GM18868 (cell line): ENCODE data around the gene PPP2R2B.

Experiments
- ATAC-seq: cut with Tn5 transposase; IDR thresholded peaks from one replicate; pipeline ENCODE4 v1.9.1; 2021; ENCODE audit warnings: mild to moderate bottlenecking, moderate library complexity; ENCODE audit not compliant: unreplicated experiment

The PPP2R2B gene

DNA sequence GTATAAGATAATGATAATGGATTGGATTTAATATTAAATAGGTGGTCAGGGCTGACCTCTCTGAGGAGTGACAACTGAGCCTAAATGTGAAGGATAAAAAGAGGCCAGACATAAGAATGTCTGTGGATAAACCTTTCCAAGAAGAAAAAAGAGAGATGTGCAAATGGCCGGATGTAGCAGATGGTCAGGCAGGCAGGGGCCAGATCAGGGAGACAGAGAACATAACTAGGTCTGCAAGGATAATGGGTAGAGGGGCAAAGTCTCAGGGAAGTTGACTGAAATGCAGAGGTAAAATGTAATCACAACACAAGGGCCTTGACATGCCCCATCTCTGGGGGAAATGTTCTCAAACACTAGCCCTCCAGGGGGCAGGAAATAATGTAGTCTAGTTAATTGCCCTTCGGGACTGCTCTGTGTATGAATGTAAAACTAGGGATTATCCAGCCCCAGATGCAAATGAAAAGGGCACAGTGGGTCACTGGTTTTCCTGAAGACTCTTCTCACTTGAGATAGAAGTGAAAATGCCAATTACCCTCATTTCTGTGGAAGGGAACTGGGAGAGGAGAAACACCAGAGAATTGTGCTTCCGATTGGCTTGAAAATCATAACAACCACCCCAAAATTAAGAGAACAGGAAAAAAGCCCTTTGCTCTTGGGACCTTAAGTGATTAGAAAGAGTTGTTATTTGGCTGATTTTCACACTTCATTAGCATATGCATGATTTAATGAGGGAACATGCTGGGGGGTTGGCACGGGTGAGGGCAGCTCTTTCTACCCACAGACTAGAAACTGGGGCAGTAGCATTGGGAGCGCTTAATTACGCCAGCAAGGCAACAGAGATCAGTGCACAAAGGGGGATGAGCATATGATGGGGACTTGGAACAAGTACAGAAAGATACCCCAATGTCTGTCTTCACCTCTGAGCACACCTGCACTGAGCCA, 88.6 kb downstream of the PPP2R2B start:
- no peak for ATAC-seq

DNA sequence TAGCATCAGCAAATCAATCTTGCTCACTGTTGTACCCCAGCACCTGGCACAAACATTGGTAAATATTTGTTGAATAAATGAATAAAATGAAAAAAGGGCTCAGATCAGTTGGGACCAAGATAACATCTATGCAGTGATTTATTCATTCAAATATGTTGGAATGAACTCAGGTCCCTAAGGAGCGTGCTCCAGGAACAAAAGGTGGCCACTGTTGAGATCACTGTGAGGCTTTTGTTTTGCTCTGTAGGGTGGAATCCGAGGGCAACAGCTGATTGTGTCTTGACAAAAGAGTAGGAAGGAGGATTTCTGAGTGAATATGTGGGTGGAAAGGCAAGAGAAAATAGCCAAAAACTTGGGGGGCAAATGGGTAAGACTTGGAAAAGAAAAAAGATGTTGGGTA, 89.7 kb downstream of the PPP2R2B start:
- no peak for ATAC-seq

DNA sequence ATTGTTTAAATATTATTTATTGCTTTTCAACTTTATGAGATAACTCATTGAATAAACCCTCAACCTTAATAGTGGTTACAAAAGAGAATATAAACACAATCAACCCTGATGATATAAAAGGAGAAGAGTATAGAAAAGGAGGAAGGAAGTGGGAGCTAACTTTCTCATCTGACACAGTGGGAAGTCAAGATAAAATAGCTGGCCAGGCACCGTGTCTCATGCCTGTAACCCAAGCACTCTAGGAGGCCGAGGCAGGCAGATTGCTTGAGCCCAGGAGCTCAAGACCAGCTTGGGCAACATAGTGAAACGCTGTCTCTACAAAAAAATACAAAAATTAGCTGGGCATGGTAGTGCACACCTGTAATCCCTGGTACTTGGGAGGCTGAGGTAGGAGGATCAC, 93.5 kb downstream of the PPP2R2B start:
- no peak for ATAC-seq

DNA sequence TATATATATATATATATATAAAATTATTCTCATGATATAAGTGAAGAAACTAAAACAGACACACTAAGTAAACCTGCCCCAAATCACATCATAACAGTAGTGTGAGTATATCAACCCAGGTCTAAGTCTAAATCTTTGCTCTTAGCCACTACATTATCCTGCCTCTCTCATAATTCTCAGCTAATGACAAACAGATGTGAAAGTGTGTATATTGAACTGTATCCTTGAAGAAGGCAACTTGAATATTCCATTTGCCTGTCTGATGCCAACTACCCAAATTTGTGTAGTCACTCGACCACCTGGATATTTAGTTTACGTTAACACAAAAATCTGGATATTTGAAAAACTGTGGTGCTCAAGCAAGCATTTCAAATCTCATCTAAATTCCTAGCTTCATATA, 97.4 kb downstream of the PPP2R2B start:
- no peak for ATAC-seq

DNA sequence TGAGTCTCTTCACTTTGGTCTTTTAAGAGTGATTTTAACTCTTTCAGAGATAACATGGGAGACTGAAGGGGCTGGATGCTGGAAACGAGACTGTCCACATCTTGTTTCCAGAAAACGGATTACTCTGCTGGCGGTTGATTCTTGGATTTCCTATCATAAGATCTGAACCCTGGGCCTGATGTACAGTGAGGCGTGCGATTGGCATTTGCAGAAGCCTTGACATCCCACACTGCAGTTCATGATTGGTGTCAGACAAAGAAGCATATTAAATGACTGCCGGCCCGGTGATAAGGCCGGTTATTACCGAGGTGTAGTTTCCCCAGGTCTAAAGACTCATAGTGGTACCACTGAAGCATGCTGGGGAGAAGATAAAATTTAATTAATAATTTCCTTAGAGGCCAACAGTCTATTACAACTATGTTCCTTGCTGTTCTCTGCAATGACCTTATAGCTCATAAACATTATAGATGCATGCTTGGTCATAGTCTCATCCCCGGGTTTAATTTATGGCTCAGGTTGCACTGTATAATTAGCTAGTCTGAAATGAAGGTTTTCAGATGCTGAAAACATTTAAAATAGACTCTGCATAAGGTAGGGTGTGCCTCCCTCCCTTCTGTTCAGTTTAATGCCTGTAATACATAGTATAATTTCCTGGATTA, 99.2 kb downstream of the PPP2R2B start:
- ATAC-seq = no peak

DNA sequence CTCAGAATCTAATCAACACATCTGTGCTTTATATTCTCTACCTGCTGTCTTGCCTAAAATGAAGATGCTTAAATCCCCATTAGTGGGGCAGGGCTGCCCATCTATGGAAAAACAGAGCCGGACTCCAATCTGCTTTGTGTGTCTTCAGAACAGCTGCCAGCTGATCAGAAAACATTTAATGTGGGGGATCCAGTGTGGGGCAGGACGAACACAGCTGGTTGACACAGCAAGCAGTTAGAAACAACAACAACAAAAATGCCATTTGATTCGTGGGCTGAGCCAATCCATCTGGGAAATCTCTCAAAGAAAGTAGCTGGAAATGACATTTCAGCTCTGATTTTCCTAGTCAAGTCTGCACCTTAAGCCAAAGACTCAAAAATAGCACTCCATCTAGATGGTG, 99.8 kb downstream of the PPP2R2B start:
- ATAC-seq = no peak

DNA sequence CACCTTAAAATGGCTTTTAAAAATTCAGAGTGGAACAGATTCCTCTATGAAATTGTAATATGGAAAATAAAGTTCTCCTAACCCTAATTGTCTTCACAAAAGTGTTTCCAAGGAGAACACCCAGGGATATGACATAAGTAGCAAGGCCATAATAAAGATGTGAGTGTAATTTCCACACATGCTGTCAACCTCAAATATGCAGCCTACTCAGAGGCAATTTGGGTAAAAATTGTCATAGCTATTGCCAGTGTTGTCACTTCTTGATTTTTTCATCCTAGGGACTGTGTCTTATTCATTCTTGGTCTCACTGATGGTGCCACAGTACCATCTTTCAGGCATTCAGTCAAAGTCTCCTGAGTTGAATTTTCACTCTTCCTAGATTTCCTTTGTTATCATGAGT, 100.3 kb downstream of the PPP2R2B start:
- ATAC-seq = no peak

DNA sequence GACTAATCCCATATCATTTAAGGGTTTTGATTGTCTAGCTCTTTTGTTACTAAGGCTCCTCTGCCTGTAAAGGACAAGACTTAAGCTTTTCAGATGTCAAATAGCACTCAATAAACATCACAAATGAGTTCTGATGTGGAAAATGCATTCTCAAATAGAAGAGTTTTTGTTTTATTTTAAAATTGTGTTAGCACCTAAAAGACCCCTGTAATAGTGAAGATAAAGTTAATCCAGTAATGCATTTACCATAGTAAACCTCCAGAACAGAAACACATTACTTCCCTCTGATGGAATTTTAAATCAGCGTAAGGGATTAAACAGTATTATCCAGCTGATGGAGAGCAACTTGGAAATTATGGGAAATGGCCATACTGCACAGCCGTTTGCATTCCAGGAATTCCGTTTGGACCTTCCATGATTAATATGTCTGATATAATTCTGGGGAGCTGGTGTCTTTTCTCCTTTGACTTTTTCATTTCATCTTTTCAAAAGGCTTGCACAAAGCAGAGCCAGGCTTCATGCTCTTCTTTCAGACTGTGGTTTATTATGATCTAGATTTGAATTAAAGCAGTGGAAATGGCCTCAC, 105.6 kb downstream of the PPP2R2B start:
- ATAC-seq = no peak

DNA sequence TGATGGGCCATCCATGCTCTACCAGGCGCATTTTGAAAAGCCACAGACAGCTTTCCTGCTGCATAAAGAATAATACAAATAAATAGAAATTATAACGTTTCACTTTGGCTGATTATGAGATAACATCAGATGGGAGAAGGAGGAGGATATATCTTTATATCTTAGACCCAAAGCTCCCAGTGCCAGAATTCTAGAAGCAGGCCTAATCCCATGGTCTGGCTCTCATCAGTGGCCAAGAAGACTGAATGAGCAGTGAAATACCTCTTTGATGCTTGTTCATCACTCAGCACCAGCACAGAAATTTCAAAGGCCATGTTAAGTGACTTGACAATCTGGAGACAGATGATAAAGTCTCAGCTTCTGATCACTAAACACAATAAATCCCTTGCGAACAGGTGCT, 107.6 kb downstream of the PPP2R2B start:
- ATAC-seq = no peak

DNA sequence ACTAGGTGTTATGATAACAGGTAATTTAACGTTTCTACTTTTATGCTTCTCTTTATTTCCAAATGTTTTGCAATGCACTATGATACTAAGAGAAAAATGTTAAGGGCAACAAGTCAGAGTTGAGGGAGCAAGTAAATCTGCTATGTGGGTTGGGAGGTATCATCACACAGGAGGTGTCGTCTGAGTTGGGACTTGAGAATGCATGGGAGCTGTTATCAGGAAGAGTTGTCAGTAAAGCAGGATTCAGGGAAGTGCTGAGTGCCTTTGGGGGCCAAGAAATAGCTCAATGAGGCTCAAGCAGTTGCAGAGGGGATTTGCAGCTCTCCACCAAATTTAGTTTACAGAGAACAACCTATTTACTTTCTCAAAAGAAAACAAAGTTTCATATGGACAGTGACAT, 108.0 kb downstream of the PPP2R2B start:
- ATAC-seq = no peak

DNA sequence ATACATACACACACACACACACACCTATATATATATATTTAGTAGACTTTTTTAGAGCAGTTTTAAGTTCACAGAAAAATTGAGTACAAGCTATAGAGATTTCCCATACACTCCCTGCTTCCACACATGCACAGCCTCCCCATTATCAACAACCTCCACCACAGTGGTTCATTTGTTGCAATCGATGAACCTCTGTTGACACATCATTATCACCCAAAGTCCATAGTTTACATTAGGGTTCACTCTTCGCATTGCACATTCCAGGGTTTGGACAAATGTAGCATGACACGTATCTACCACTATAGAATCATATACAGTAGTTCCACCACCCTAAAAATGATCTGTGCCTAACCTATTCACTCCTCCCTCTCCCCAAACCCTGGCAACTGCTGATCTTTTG, 111.0 kb downstream of the PPP2R2B start:
- no peak for ATAC-seq

DNA sequence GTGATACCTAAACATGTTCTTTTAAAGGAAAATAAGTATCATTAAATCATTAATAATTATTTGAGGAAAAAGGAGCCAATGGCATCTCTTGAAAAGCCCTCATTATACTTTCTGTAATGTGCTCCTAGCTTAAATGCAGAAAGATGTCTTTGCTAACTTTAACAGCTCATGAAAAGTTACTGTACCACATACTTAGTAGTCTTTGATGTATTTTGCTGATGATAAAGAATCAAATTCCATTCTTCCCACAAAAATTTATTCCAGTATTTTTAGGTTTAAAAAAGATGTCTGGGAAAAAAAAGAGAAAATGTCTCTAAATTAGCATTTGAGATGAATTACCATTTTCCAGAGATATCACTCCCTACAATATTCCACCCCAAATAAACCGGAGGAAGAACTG, 112.5 kb downstream of the PPP2R2B start:
- ATAC-seq = no peak

DNA sequence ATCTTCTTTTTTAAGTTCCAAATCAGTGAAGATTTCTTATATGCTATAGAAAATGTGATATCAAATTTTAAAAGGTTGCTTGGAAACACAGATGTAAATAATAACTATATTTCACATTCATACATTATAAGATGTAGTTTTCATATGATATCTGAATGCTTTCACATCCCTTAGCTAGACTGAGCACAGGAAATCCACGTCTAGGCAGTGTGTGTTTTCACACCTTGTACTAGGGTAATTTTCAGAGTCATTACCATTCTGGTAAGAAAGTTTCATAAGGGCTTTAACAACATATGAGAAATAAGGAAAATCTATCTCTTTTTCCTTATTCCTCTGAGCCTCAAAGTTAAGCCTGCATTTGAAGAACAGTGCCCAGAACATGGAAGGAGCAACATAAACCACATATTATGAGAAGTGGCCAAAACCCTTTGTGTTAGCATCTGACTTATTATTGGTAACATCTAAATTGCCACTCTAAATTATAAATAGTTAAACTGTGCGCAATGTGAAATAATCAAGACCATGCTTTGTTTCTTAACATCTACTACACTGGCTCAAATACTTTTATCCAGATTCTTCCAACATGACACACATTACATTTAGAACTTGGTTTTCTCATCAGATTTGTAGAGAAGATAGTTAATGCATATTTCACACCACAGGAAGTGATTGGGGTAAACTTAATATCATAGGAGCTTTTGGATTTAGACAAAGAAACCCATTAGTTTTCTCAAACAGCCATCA, 113.3 kb downstream of the PPP2R2B start:
- ATAC-seq = no peak

DNA sequence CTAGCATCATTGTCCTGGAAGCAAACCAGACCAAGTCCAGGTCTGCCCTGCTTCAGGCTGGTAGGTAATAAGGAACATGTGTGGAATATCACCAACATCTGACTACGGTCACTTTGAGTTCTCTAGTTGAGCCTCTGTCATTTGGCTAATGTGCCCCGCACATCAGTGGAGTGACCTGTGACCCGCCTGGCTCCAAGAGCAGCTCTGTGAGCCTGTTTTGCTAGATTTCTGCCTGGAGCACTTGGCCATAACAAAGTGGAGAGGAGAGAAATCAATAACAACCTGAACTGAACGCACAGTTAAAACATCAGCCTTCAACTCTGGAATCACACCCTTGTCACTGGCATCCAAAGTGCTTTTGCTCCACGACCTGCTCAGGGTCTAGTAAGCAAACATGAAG, 115.7 kb downstream of the PPP2R2B start:
- ATAC-seq = no peak

DNA sequence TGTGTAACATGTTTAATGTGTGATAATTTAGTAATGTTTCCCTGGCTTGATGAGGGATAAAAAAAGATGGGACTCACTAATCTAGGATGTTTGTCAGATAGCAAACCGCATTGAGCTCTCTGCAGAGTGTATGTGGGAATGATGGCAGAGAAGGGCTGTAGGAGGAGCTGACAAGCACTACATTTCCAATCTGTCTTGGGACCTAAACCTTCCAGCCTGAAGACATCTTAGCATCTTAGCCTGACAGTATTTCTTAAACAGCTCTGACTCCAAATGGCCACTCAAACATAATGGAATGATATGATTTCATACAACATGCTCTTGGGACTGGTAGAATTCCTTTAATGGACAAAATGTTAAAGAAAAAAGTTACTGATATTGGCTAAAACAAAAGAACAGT, 116.7 kb downstream of the PPP2R2B start:
- ATAC-seq = no peak

DNA sequence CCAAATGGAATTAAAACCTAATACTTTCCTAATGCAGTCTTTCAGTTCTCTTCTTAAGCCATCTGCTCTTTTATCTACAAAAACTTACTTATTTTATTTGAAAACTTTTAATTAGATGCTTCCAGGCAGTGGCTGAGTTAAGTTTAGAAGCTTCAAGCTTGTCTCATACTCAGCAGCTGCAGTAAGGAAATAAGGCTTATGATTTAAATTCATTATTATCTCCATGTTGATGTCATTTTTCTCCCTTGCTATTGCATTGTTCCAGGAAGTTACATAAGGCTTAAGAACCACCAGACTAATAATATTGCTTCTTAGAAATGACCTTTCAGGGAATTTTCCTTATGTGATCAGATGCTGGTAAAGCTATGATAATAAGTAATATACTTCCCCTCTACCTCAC, 119.6 kb downstream of the PPP2R2B start:
- ATAC-seq = no peak

DNA sequence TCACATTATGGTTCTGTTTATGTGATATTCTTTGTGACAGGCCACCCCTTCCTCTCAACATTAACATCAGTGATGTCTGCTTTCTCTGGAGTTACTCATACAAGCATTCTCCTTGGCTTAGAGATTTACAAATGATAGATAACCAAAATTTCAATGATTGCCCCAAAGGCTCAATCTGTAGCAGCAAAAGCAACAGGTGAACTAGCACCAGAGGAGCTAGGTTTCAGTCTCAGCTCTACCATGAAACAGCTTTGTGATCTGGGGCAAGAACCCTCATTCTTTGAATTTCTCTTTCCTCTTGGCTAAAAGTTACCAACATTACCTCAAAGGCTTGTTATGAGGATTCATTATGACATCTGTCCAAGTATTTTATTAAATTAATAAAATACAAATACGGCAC, 120.5 kb downstream of the PPP2R2B start:
- no peak for ATAC-seq

DNA sequence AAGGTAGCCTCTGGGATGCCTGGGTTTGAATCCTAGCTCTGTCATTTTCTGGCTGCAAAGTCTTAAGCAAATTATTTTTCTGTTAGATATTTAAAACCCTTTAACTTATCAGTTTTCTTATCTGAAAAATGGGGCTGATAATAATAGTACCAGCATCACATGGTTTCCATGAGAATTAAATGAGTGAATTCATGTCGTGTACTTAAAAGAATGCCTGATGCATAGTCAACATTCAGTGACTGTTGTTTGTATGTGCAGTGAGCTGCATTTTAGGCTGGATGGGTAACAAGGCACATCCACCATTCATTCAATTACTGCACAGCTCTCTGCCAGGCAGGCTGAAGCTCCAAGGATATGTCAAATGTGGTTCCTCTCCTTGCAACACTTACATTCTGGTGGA, 122.0 kb downstream of the PPP2R2B start:
- ATAC-seq = no peak

DNA sequence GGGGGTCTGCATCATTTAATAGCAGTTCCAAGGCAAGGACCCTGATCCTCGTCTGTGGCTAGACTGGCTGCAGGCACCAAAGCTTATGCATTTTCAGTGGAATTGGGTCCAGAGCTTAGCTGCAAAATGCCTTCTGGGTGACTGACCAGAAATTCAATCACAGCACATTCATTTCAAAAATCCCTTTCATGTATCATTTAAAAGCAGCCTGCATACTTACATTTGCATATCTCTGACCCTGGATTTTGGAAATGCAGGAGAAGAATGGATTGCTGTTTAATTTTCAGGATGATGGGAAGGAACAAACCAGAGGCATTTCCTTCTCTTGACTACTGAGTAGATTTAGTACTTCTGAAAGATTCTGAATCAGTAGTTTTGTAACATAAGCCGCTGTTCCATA, 122.8 kb downstream of the PPP2R2B start:
- ATAC-seq = no peak

DNA sequence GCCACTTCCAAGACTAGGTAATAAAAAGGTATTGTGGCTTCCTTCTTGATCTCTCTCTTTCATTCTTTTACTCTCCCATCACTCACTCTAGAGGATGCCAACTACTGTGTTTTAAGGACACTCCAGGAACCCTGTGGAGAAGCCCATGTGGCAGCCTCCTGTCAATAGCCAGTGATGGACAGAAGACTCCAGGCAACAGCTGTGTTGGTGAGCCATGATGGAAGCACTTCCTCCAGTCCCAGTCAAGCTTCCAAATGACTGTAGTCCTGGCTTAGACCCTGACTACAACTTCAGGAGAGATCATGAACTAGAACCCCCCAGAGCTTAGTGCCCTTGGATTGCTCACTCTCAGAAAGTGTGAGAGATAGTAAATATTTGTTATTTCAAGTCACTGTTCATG, 123.9 kb downstream of the PPP2R2B start:
- no peak for ATAC-seq

DNA sequence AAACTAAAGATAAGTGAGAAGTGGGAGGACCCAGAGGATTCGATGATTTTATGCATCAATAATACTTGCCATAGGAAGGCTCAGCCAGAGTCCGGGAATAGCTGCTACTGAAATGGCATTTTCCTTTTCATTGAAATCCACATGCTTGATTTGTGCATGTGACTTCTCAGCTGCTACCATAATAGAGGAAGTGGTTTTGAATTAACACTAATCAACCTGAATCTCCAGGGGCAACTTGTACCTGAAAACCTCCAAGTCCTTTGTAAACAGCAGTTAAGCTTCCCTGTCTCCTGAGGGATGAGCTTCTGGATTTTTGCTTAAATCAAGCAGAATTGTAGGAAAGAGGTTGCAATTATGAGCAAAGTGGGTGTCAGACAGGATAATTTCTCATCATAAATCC, 124.9 kb downstream of the PPP2R2B start:
- no peak for ATAC-seq
